Keratinocyte (primary cell): Measurements from ENCODE around the gene POLE.

Experiments used
- EZH2 ChIP-seq: IDR thresholded peaks from one replicate; pipeline ENCODE4 v1.6.1; 2012; ENCODE audit warnings: inconsistent platforms, mild to moderate bottlenecking, low read length, moderate library complexity
- TF ChIP-seq, protein P1 (sequence below), 3 experiments: IDR thresholded peaks in 1 of 3; conservative IDR thresholded peaks in 1 of 3; optimal IDR thresholded peaks in 1 of 3; 2 replicates in 2 of 3; 3 replicates in 1 of 3; pipeline versions ENCODE3 to v1.5.1; 2011; ENCODE audit warnings: low read length in 3 of 3, mild to moderate bottlenecking in 3 of 3, moderate library complexity in 2 of 3, control low read depth in 1 of 3, inconsistent platforms in 1 of 3; ENCODE audit not compliant: insufficient read depth in 2 of 3; ENCODE audit errors: extremely low read depth in 1 of 3

DNA sequence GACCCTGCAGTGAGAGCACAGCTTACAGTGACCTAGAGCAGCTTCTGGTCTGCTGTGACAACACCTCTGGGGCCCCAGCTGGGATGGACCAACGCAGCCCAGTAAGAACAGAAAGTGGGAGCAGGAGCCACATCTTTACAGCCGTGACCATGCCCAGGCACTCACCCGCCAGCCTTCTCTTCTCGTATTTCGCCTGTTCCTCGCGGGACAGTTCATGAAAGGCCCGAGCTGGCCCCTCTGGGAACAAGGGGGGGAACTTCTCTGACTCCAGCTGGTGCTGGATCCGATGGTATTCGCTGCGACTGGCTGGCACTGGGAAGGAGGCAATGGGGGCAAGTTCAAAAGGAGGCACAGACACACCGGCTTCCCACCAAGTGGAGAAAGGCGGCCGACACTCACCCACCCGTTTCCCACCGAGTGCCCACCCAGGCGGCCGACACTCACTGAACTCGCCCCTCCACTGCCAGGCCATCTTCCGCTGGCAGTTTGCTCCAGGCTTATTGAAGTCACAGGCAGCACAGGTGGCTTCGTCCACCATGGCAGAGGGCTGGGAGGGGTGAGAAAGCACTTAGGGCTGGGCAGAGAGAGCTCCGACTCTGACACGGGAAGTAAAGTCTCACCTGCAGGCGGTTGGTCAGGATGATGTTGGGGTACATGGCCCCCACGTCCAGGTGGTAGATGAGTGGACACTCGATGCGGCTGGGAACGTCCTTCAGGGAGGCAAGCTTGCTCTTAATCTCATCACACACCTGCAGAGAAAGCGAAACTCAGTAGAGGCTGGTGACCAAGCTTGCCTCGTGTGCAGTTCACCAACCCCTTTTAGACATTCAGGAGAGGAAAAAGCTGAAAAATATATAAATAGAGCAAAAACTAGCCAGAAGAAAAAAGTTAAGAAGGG is 18.7 kb downstream of the POLE start:
- no peak for TF ChIP-seq EZH2
- TF ChIP-seq, protein P1, sequence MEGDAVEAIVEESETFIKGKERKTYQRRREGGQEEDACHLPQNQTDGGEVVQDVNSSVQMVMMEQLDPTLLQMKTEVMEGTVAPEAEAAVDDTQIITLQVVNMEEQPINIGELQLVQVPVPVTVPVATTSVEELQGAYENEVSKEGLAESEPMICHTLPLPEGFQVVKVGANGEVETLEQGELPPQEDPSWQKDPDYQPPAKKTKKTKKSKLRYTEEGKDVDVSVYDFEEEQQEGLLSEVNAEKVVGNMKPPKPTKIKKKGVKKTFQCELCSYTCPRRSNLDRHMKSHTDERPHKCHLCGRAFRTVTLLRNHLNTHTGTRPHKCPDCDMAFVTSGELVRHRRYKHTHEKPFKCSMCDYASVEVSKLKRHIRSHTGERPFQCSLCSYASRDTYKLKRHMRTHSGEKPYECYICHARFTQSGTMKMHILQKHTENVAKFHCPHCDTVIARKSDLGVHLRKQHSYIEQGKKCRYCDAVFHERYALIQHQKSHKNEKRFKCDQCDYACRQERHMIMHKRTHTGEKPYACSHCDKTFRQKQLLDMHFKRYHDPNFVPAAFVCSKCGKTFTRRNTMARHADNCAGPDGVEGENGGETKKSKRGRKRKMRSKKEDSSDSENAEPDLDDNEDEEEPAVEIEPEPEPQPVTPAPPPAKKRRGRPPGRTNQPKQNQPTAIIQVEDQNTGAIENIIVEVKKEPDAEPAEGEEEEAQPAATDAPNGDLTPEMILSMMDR (optimal IDR thresholded peaks at IDR 0.05 in 1 of 3, IDR thresholded peaks at IDR 0.05 in 1 of 3, conservative IDR thresholded peaks at IDR 0.05 in 1 of 3; ENCODE audit: extremely low read depth in 1 of 3, insufficient read depth in 2 of 3, low read length in 3 of 3) = no peak
